Embryonic facial prominence (tissue), 1 donor: ENCODE measurements around the gene CP.
A peak's percentile ranks its signal among the peaks of the same experiment; 100 is the strongest.

Source experiments
- DNase-seq: peaks from one replicate; pipeline ENCODE4 v3.0.0-alpha.2; 2016; ENCODE audit errors: extremely low spot score

Gene CP

GRCh38 chr3:149186219-149186618, 35.4 kb downstream of the CP start:
- DNase-seq, result peak; percentile 22

GRCh38 chr3:149181182-149181581, 40.4 kb downstream of the CP start:
- DNase-seq, result no peak

GRCh38 chr3:149180057-149180573, 41.5 kb downstream of the CP start:
- DNase-seq, result no peak

GRCh38 chr3:149179220-149179619, 42.4 kb downstream of the CP start:
- no peak for DNase-seq

GRCh38 chr3:149177122-149177521, 44.5 kb downstream of the CP start:
- DNase-seq, result no peak

GRCh38 chr3:149174901-149175300, 46.7 kb downstream of the CP start:
- DNase-seq, result no peak

GRCh38 chr3:149170672-149171071, 51.0 kb downstream of the CP start:
- no peak for DNase-seq

- no peak for DNase-seq
Measured at GRCh38 chr3:149167898-149168297, 53.7 kb downstream of the CP start.

GRCh38 chr3:149163066-149163465, 58.6 kb downstream of the CP start:
- no peak for DNase-seq

- no peak for DNase-seq
Measured at GRCh38 chr3:149162007-149162406, 59.6 kb downstream of the CP start.

- no peak for DNase-seq
Measured at GRCh38 chr3:149160754-149161300, 60.8 kb downstream of the CP start.

- DNase-seq, result no peak
Measured at GRCh38 chr3:149153402-149153801, 68.2 kb downstream of the CP start.

- no peak for DNase-seq
Measured at GRCh38 chr3:149152420-149152819, 69.2 kb downstream of the CP start.

GRCh38 chr3:149151843-149152242, 69.8 kb downstream of the CP start:
- no peak for DNase-seq

GRCh38 chr3:149150436-149150835, 71.2 kb downstream of the CP start:
- DNase-seq, result no peak

GRCh38 chr3:149145974-149146373, 75.7 kb downstream of the CP start:
- DNase-seq, result no peak

- no peak for DNase-seq
Measured at GRCh38 chr3:149145356-149145755, 76.3 kb downstream of the CP start.

- no peak for DNase-seq
Measured at GRCh38 chr3:149142682-149143081, 78.9 kb downstream of the CP start.

GRCh38 chr3:149134575-149134974, 87.1 kb downstream of the CP start:
- DNase-seq, result no peak

- DNase-seq, result no peak
Measured at GRCh38 chr3:149131589-149131988, 90.0 kb downstream of the CP start.

- peak; percentile 50 for DNase-seq
Measured at GRCh38 chr3:149129326-149130205, 92.1 kb downstream of the CP start, which contains the start of gene HPS3. TSS of gene HPS3 (plus strand) at chr3:149129638. CDS start at chr3:149129724, 86 bp downstream.

- DNase-seq, result no peak
Measured at GRCh38 chr3:149128821-149129220, 92.8 kb downstream of the CP start.
